Thyroid gland (tissue), 4 donors: Measurements from ENCODE around the gene CCDC90B.

Experiments
- CTCF ChIP-seq, 6 experiments: fragments of 200-600 bp in 3 of 6; fragments of 450-650 bp in 3 of 6; sonication (generic) in 3 of 6; IDR thresholded peaks; one replicate each; pipeline ENCODE4 v1.5.1; 2016 to 2019; ENCODE audit warnings: antibody characterized with exemption in 6 of 6, mild to moderate bottlenecking in 2 of 6, inconsistent platforms in 1 of 6, moderate library complexity in 1 of 6
- POLR2A ChIP-seq, 2 donors: fragments of 450-650 bp; IDR thresholded peaks; one replicate each; pipeline ENCODE4 v1.6.1; 2017; ENCODE audit warnings: antibody characterized with exemption in 2 of 2, mild to moderate bottlenecking in 2 of 2, moderate library complexity in 1 of 2

- TF ChIP-seq CTCF (IDR thresholded peaks at IDR 0.05) (no peak), POLR2A (IDR thresholded peaks at IDR 0.05) (no peak)
These were observed 25.5 kb upstream of the CCDC90B start for GRCh38 chr11:83311701-83312100.
